K562 (cell line): Measurements from ENCODE around the gene TSPAN13. TPM values are rescaled to one million over a fixed set of nuclear protein-coding genes. Genes with fewer than 3 reads are reported as not detected.

ENCODE experiments used
- ARNT ChIP-seq, 2 experiments: fragments of 450-650 bp; IDR thresholded peaks; 2 replicates each; pipeline ENCODE4 v1.6.1; 2016; ENCODE audit warnings: mild to moderate bottlenecking in 1 of 2
- BACH1 ChIP-seq: fragments of 200-800 bp; sonication (Bioruptor generic); IDR thresholded peaks from 2 replicates; pipeline ENCODE4 v1.6.1; 2016; ENCODE audit warnings: missing genetic modification characterization, missing compliant biosample characterization
- DMBX1 ChIP-seq: fragments of 250-450 bp; sonication (Bioruptor Pico); IDR thresholded peaks from 2 replicates; pipeline ENCODE4 v1.8.0; 2022; ENCODE audit warnings: inconsistent platforms, mild to moderate bottlenecking, moderate library complexity, borderline replicate concordance
- JUND ChIP-seq, 2 experiments: IDR thresholded peaks; 2 replicates in 1 of 2; 3 replicates in 1 of 2; pipeline ENCODE4 v1.6.1; 2011; ENCODE audit warnings: borderline replicate concordance in 2 of 2, low read depth in 2 of 2, low read length in 2 of 2, improper control_type of control experiment in 1 of 2, missing biosample characterization in 1 of 2, missing genetic modification characterization in 1 of 2, missing genetic modification reagents in 1 of 2
- NBN ChIP-seq: fragments of 450-650 bp; IDR thresholded peaks from 2 replicates; pipeline ENCODE4 v1.6.1; 2016; ENCODE audit warnings: low read depth, mild to moderate bottlenecking
- NCOA2 ChIP-seq, 2 experiments: fragments of 450-650 bp; IDR thresholded peaks; 2 replicates each; pipeline ENCODE4 v1.6.1; 2018; ENCODE audit warnings: mild to moderate bottlenecking in 2 of 2, moderate library complexity in 1 of 2; ENCODE audit not compliant: partially characterized antibody in 2 of 2
- NFIC ChIP-seq: fragments of 450-650 bp; IDR thresholded peaks from 2 replicates; pipeline ENCODE4 v1.6.1; 2017; ENCODE audit warnings: mild to moderate bottlenecking, inconsistent platforms
- NR1H2 ChIP-seq: sonication (generic); formaldehyde crosslinking; IDR thresholded peaks from 2 replicates; pipeline ENCODE4 v1.4.0; 2020; ENCODE audit warnings: mild to moderate bottlenecking, missing genetic modification reagents
- POLR2H ChIP-seq: IDR thresholded peaks from 2 replicates; pipeline ENCODE4 v1.6.1; 2016; ENCODE audit warnings: missing genetic modification characterization, low read depth, mild to moderate bottlenecking, control low read depth, missing compliant biosample characterization, moderate library complexity
- PRPF4 ChIP-seq: fragments of 200-400 bp; formaldehyde crosslinking; IDR thresholded peaks from one replicate; pipeline ENCODE4 v1.6.1; 2017; ENCODE audit warnings: low read length, low read depth, mild to moderate bottlenecking; ENCODE audit not compliant: insufficient read depth, poor library complexity, severe bottlenecking
- TARDBP ChIP-seq: fragments of 450-650 bp; IDR thresholded peaks from 2 replicates; pipeline ENCODE4 v1.6.1; 2016
- ZNF133 ChIP-seq: fragments of 250-450 bp; sonication (Bioruptor Pico); IDR thresholded peaks from 2 replicates; pipeline ENCODE4 v1.4.0; 2020; ENCODE audit warnings: mild to moderate bottlenecking
- ZNF212 ChIP-seq: fragments of 450-650 bp; formaldehyde crosslinking; IDR thresholded peaks from 2 replicates; pipeline ENCODE4 v1.4.0; 2020; ENCODE audit warnings: mild to moderate bottlenecking
- ZNF347 ChIP-seq: fragments of 450-650 bp; formaldehyde crosslinking; IDR thresholded peaks from 2 replicates; pipeline ENCODE4 v1.4.0; 2020; ENCODE audit warnings: low read depth, mild to moderate bottlenecking, moderate library complexity
- ZNF668 ChIP-seq: fragments of 250-450 bp; sonication (Bioruptor Pico); IDR thresholded peaks from 2 replicates; pipeline ENCODE4 v1.8.0; 2022; ENCODE audit warnings: mild to moderate bottlenecking, inconsistent platforms
- polyA plus RNA-seq, 8 experiments: library from polyadenylated mRNA; depleted of rRNA in 4 of 8; stranded (reverse) in 5 of 8; unstranded in 3 of 8; fragments of >200 nt; fragmentation: Nextera tagmentation in 2 of 8; fragmentation: Illumina TruSeq in 1 of 8; extraction: Ambion mirVana in 2 of 8; extraction: Trizol in 1 of 8; gene quantifications; 2 replicates each; pipeline versions ENCODE4 v1.2.1 to v1.2.3, GENCODE V29; 2011 to 2014; ENCODE audit warnings: inconsistent platforms in 1 of 8, missing spikeins in 1 of 8
- total RNA-seq, 7 experiments: library from RNA; depleted of rRNA in 6 of 7; stranded (reverse); fragments of >200 nt in 6 of 7; fragmentation: Illumina TruSeq in 2 of 7; extraction: Trizol in 2 of 7; gene quantifications; 2 replicates each; pipeline versions ENCODE4 v1.2.1 to v1.2.3, GENCODE V29; 2011 to 2021; ENCODE audit warnings: low replicate concordance in 1 of 7
- TF ChIP-seq, protein P1 (sequence below): sonication (generic); formaldehyde crosslinking; IDR thresholded peaks from 2 replicates; pipeline ENCODE4 v1.8.1; 2022; ENCODE audit warnings: missing genetic modification reagents
- TF ChIP-seq, protein P2 (sequence below), 3 experiments: IDR thresholded peaks in 2 of 3; conservative IDR thresholded peaks in 1 of 3; 2 replicates each; pipeline ENCODE4 v1.5.1; 2011 to 2012; ENCODE audit warnings: low read length in 3 of 3, mild to moderate bottlenecking in 3 of 3, control low read depth in 2 of 3, improper control_type of control experiment in 1 of 3, inconsistent platforms in 1 of 3, low read depth in 1 of 3, mixed read lengths in 1 of 3, moderate library complexity in 1 of 3; ENCODE audit not compliant: insufficient read depth in 2 of 3
- TF ChIP-seq, protein P3 (sequence below), 2 experiments: fragments of 150-350 bp in 1 of 2; IDR thresholded peaks; 2 replicates each; pipeline ENCODE4 v1.6.1; 2012 to 2016; ENCODE audit warnings: low read depth in 2 of 2, low read length in 2 of 2, mild to moderate bottlenecking in 1 of 2, moderate library complexity in 1 of 2
- TF ChIP-seq, protein P4 (sequence below), 2 experiments: IDR thresholded peaks; 2 replicates each; pipeline ENCODE4 v1.6.1; 2011; ENCODE audit warnings: borderline replicate concordance in 1 of 2, control low read depth in 1 of 2, low read depth in 1 of 2, low read length in 1 of 2, mild to moderate bottlenecking in 1 of 2, mixed read lengths in 1 of 2, moderate library complexity in 1 of 2; ENCODE audit not compliant: insufficient read depth in 1 of 2, insufficient read length in 1 of 2, poor library complexity in 1 of 2, severe bottlenecking in 1 of 2; ENCODE audit errors: extremely low read depth in 1 of 2

The TSPAN13 gene
- total and polyA plus RNA-seq, 9 of the 15 experiments (the other 6 are each of a cell fraction or from before 2014, with no cell fraction given), result 7.8 to 46.3 (median 20.0) TPM

DNA sequence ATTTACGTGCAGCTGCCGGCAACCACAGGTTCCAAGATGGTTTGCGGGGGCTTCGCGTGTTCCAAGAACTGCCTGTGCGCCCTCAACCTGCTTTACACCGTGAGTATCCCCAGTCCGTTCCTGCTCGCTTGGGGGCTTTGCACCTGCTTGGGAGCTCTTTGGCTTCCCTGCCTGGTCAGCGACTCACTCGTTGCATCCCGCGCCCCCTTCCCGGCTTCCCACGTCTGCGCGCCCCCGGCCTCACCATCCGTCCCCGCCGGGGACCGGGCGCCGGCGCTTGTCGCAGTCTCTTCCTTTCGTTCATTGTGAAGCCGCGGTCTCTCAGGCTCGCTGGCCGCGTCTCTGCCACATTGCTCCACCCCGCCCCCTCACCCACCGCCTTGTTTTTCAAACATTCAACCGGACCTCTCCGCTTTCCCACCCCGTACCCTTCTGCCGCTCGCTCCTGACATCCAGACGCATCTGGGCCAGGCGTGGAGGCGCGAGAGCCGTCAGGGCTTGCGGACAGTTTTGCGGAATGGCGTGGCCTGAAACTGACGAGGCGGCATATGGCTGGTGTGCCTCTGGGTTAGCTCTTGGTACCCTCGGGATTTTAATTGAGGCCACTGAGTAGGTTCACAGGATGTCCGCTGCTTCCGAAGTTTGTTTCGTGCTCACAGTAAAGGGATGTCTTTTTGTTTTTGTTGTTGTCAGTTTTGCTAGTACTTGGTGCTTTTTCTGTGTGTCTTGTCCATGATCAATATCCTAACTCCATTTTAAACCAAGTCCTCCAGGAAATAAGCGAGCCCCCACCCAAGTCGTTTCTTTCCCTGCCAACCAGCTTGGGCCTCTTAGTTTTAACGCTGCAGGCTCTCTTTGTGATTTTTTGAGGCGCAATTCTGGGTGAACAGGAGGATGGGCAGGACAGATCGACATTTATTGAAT is 639 bp downstream of the TSPAN13 start (continued):
- TF ChIP-seq, protein P1, sequence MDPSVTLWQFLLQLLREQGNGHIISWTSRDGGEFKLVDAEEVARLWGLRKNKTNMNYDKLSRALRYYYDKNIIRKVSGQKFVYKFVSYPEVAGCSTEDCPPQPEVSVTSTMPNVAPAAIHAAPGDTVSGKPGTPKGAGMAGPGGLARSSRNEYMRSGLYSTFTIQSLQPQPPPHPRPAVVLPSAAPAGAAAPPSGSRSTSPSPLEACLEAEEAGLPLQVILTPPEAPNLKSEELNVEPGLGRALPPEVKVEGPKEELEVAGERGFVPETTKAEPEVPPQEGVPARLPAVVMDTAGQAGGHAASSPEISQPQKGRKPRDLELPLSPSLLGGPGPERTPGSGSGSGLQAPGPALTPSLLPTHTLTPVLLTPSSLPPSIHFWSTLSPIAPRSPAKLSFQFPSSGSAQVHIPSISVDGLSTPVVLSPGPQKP (CRISPR knock-in tag), result no peak
- TF ChIP-seq, protein P2, sequence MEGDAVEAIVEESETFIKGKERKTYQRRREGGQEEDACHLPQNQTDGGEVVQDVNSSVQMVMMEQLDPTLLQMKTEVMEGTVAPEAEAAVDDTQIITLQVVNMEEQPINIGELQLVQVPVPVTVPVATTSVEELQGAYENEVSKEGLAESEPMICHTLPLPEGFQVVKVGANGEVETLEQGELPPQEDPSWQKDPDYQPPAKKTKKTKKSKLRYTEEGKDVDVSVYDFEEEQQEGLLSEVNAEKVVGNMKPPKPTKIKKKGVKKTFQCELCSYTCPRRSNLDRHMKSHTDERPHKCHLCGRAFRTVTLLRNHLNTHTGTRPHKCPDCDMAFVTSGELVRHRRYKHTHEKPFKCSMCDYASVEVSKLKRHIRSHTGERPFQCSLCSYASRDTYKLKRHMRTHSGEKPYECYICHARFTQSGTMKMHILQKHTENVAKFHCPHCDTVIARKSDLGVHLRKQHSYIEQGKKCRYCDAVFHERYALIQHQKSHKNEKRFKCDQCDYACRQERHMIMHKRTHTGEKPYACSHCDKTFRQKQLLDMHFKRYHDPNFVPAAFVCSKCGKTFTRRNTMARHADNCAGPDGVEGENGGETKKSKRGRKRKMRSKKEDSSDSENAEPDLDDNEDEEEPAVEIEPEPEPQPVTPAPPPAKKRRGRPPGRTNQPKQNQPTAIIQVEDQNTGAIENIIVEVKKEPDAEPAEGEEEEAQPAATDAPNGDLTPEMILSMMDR (IDR thresholded peaks at IDR 0.05 in 2 of 3, conservative IDR thresholded peaks at IDR 0.05 in 1 of 3; ENCODE audit: insufficient read depth in 2 of 3, low read depth in 1 of 3, low read length in 3 of 3), result no peak
- TF ChIP-seq PRPF4 (no peak), DMBX1 (no peak), BACH1 (tag) (no peak), ZNF133 (CRISPR knock-in tag) (no peak), NBN (no peak), ZNF347 (CRISPR knock-in tag) (no peak), POLR2H (tag) (no peak), NFIC (no peak), TARDBP (no peak), NR1H2 (CRISPR knock-in tag) (no peak), JUND (IDR thresholded peaks at IDR 0.05; ENCODE audit: borderline replicate concordance, low read depth, low read length) (no peak), JUND (tag; IDR thresholded peaks at IDR 0.05; ENCODE audit: borderline replicate concordance, low read depth, low read length) (no peak), NCOA2 (IDR thresholded peaks at IDR 0.05; ENCODE audit: partially characterized antibody in 2 of 2) (no peak), ZNF212 (CRISPR knock-in tag) (no peak), ARNT (IDR thresholded peaks at IDR 0.05) (no peak), ZNF668 (no peak)
- TF ChIP-seq, protein P3, sequence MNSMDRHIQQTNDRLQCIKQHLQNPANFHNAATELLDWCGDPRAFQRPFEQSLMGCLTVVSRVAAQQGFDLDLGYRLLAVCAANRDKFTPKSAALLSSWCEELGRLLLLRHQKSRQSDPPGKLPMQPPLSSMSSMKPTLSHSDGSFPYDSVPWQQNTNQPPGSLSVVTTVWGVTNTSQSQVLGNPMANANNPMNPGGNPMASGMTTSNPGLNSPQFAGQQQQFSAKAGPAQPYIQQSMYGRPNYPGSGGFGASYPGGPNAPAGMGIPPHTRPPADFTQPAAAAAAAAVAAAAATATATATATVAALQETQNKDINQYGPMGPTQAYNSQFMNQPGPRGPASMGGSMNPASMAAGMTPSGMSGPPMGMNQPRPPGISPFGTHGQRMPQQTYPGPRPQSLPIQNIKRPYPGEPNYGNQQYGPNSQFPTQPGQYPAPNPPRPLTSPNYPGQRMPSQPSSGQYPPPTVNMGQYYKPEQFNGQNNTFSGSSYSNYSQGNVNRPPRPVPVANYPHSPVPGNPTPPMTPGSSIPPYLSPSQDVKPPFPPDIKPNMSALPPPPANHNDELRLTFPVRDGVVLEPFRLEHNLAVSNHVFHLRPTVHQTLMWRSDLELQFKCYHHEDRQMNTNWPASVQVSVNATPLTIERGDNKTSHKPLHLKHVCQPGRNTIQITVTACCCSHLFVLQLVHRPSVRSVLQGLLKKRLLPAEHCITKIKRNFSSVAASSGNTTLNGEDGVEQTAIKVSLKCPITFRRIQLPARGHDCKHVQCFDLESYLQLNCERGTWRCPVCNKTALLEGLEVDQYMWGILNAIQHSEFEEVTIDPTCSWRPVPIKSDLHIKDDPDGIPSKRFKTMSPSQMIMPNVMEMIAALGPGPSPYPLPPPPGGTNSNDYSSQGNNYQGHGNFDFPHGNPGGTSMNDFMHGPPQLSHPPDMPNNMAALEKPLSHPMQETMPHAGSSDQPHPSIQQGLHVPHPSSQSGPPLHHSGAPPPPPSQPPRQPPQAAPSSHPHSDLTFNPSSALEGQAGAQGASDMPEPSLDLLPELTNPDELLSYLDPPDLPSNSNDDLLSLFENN (IDR thresholded peaks at IDR 0.05; ENCODE audit: low read depth in 2 of 2, low read length in 2 of 2), result no peak
- TF ChIP-seq, protein P4, sequence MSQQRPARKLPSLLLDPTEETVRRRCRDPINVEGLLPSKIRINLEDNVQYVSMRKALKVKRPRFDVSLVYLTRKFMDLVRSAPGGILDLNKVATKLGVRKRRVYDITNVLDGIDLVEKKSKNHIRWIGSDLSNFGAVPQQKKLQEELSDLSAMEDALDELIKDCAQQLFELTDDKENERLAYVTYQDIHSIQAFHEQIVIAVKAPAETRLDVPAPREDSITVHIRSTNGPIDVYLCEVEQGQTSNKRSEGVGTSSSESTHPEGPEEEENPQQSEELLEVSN (IDR thresholded peaks at IDR 0.05; ENCODE audit: borderline replicate concordance in 1 of 2, extremely low read depth in 1 of 2, insufficient read depth in 1 of 2, insufficient read length in 1 of 2, low read depth in 1 of 2, low read length in 1 of 2, poor library complexity in 1 of 2, severe bottlenecking in 1 of 2), result peak in 1 of 2 experiments; percentile 27
